Stimulated activated CD8-positive, alpha-beta memory T cell treated with anti-CD3 and anti-CD28 coated beads, Interleukin-4, amount 100 ng/mL, for 4 hours (primary cell): ENCODE data around the gene TGFBR3L.
"Not testable (repeated sequence)": the region's sequence is repeated elsewhere in the genome, so short reads cannot be mapped to it uniquely, and the experiment has no call there.

ENCODE experiments used
- DNase-seq, 2 donors: peaks; one replicate each; pipeline ENCODE4 v3.0.0-alpha.2; 2020; ENCODE audit warnings: low read depth in 2 of 2, low spot score in 1 of 2

The TGFBR3L gene

GRCh38 chr19:7947939-7948338, 33.3 kb downstream of the TGFBR3L start:
- no peak for DNase-seq

GRCh38 chr19:7953060-7953459, 38.4 kb downstream of the TGFBR3L start:
- DNase-seq = no peak

GRCh38 chr19:7953576-7953975, 38.9 kb downstream of the TGFBR3L start:
- no peak for DNase-seq

DNA sequence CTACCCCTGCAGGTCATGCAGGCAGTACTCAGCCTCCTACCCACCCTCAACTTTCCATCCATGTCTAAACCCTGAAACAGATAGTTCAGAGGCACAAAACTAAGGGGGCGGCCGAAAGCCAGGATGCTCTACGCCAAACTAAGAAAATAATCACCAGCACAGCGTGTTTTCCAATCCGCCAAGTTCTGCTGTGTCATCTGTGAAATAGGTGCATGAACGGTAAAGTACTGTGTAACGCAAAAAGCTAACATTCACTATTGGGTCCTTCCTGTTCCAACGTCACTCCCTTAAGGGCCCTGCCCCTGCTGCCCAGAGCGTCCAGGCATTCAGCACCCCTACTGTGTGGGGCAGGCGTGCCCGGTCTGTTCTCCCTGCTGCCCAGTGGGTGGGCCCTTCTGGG, 41.1 kb downstream of the TGFBR3L start:
- DNase-seq = no peak

DNA sequence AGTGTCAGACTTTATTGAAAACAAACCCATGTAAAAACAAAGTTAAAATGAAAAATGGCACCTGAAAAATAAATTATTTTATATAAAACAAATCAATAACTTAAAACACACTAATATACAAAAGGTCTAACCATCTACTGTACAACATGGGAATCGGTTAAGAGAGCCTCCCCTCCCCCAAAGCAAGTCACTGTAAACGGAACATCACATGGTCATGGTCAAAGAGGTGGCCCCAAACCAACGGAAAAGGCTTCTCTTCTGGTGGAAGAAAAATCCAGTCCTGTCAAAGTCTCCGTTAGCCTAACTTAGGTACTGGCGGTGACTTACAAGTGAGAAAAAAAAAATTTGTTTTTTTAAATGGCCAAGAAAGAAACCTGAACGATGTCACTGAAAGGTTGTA, 44.6 kb downstream of the TGFBR3L start:
- no peak for DNase-seq

- not testable (repeated sequence) for DNase-seq
Observed at GRCh38 chr19:7961082-7961481, 46.5 kb downstream of the TGFBR3L start.

DNA sequence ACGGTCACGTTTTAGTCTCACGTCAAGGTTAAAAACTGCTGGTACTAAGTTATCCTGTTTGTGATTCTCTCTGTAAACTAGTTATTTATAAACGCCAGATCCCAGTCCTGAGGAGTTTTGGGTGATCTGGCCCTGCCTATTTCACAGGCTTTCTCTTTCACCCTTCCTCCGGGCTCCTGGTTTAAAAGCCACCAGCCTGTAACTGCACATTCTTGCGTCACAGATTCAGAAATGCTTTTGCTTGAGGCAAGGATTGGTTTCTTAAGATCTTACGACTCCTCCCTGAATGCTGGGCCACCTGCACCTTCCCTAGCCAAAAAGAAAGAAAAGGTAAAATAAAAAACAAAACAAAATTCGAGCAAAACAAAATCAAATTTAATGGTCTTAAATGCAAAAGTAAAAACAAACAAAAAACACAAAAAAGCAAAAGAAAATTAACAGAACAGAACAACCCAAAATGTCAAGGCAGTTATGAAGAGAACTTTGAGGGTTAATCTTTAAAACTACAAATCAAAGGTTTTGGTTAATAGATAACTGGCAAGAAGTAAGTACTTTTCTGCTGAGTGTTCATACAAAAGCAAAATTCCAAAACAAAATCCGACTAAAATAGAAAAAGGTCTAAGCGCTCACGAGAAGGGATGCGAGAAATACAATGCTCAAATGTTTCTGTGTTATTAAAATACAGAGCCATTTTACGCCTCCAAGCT, 47.4 kb downstream of the TGFBR3L start:
- no peak for DNase-seq

- no peak for DNase-seq
Observed at GRCh38 chr19:7962644-7963268, 48.1 kb downstream of the TGFBR3L start.

DNA sequence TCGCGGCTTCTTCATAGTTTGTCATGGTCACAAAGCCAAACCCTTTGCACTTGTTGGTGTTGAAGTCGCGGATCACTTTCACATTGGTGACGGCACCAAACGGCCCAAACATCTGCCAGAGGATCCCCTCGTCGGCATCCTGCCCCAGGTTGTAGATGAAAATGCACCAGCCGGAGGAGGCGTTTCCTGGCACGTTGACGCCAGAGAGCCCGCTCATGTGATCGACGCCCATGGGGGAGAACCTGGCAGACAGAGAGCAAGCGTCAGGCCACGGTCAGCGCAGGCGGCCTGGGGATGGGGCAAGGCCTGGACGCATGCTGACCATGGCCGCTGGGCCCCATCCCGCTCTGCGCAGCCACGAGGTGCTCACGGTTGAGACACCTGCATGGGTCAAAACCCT, 48.9 kb downstream of the TGFBR3L start:
- DNase-seq = no peak

GRCh38 chr19:7965259-7965841, 50.7 kb downstream of the TGFBR3L start:
- DNase-seq = no peak

DNA sequence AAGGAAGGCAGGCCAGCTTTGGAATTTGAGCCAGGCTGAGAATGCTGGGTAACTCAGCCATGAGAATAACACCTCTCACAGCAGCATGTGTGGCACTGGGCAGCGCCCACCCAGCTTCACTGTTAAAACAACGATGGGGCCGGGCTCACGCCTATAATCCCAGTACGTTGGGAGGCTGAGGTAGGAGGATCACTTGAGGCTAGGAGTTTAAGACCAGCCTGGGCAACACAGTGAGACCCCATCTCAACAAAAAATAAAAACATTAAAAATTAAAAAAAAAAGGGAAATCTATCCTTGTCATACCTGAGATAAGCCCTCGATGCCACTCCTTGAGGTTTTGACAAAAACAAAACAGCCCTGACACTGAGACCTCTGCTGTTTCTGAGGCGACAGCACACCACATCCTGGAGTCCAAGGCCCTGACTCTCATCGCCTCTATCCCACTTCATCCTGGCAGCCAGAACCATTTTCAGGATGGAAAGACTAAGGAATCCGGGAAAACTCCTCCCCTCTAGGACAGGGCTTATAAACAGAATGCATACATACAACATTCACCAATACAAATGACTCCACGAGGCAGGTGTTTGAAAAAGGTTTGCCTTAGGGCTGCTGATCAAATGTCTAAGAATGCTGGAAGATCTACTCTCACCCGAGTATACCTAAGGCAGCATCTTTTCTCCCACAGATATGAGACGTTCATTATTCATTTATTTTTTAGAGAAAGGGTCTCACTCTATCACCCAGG, 51.5 kb downstream of the TGFBR3L start:
- DNase-seq = no peak

GRCh38 chr19:7968008-7968795, 53.6 kb downstream of the TGFBR3L start:
- no peak for DNase-seq
